SK-N-SH (cell line): ENCODE data around the gene MAPK8IP3. TPM values are rescaled to one million over a fixed set of nuclear protein-coding genes. Genes with fewer than 3 reads are reported as not detected.

ENCODE experiments used
- CTCF ChIA-PET: fragments of 300-600, 350-600 bp; formaldehyde crosslinking; extraction: SDS; loops from one replicate; lab custom pipeline; 2021; lab: Yijun Ruan, JAX
- POLR2A ChIA-PET: fragments of 350-600 bp; sonication (Branson Sonifier 250); formaldehyde crosslinking; extraction: SDS; loops from one replicate; lab custom pipeline; 2020; ENCODE audit warnings: antibody characterized with exemption, inconsistent platforms; lab: Yijun Ruan, JAX
- DNase-seq: peaks from one replicate; pipeline ENCODE4 v3.0.0; 2012
- H2AFZ ChIP-seq: fragments of 200-600 bp; sonication (generic); 2 replicates; pipeline ENCODE4 v1.8.1; 2016; ENCODE audit warnings: antibody characterized with exemption, mild to moderate bottlenecking, low read depth
- H3F3A ChIP-seq: fragments of 200-600 bp; sonication (generic); replicated peaks from 2 replicates; pipeline ENCODE3; 2016; ENCODE audit warnings: antibody characterized with exemption, mild to moderate bottlenecking; ENCODE audit not compliant: insufficient read depth
- H3K27ac ChIP-seq, 2 experiments: fragments of 200-500 bp in 1 of 2; fragments of 200-600 bp in 1 of 2; sonication (Bioruptor generic) in 1 of 2; sonication (generic), shearing (Covaris generic) in 1 of 2; 2 replicates each; pipeline versions ENCODE4 v1.5.1 to v1.6.1; 2014 to 2016; ENCODE audit warnings: low read depth in 2 of 2, inconsistent platforms in 1 of 2, low read length in 1 of 2, mild to moderate bottlenecking in 1 of 2, mixed read lengths in 1 of 2
- H3K27me3 ChIP-seq: fragments of 200-600 bp; sonication (generic), shearing (Covaris generic); 2 replicates; pipeline ENCODE4 v1.6.1; 2016; ENCODE audit warnings: mixed run types; ENCODE audit not compliant: insufficient read depth
- H3K36me3 ChIP-seq, 2 experiments: fragments of 200-500 bp in 1 of 2; fragments of 200-600 bp in 1 of 2; sonication (Bioruptor generic) in 1 of 2; sonication (generic) in 1 of 2; replicated peaks in 1 of 2; 2 replicates each; pipeline versions ENCODE3 to v1.5.1; 2014 to 2016; ENCODE audit warnings: low read length in 1 of 2, mild to moderate bottlenecking in 1 of 2; ENCODE audit not compliant: insufficient read depth in 2 of 2, control insufficient read depth in 1 of 2
- H3K4me1 ChIP-seq, 2 experiments: fragments of 200-500 bp in 1 of 2; fragments of 200-600 bp in 1 of 2; sonication (Bioruptor generic) in 1 of 2; sonication (generic), shearing (Covaris generic) in 1 of 2; 2 replicates each; pipeline versions ENCODE4 v1.5.1 to v1.6.1; 2014 to 2016; ENCODE audit warnings: low read depth in 1 of 2, low read length in 1 of 2, mixed run types in 1 of 2; ENCODE audit not compliant: insufficient read depth in 2 of 2, control insufficient read depth in 1 of 2
- H3K4me2 ChIP-seq: fragments of 200-600 bp; sonication (generic), shearing (Covaris generic); 2 replicates; pipeline ENCODE4 v1.6.1; 2017; ENCODE audit warnings: mixed run types
- H3K4me3 ChIP-seq, 2 experiments: fragments of 200-500 bp in 1 of 2; fragments of 200-600 bp in 1 of 2; sonication (Bioruptor generic) in 1 of 2; sonication (generic), shearing (Covaris generic) in 1 of 2; 2 replicates each; pipeline versions ENCODE4 v1.5.1 to v1.8.1; 2014 to 2016; ENCODE audit warnings: low read depth in 2 of 2, inconsistent platforms in 1 of 2, low read length in 1 of 2, mild to moderate bottlenecking in 1 of 2, mixed read lengths in 1 of 2, moderate library complexity in 1 of 2
- H3K79me2 ChIP-seq: fragments of 200-600 bp; sonication (generic); 2 replicates; pipeline ENCODE4 v1.8.1; 2017; ENCODE audit warnings: mild to moderate bottlenecking; ENCODE audit not compliant: insufficient read depth
- H3K9ac ChIP-seq: fragments of 200-600 bp; sonication (generic); 2 replicates; pipeline ENCODE4 v1.6.1; 2017; ENCODE audit warnings: mixed run types
- H3K9me2 ChIP-seq: fragments of 200-600 bp; sonication (generic); 2 replicates; pipeline ENCODE4 v1.6.1; 2017; ENCODE audit warnings: mixed run types
- H3K9me3 ChIP-seq: fragments of 200-600 bp; sonication (generic); 2 replicates; pipeline ENCODE4 v1.6.1; 2017; ENCODE audit warnings: mixed run types, mild to moderate bottlenecking, moderate library complexity
- H4K20me1 ChIP-seq: fragments of 200-600 bp; sonication (generic); 2 replicates; pipeline ENCODE4 v1.6.1; 2017; ENCODE audit warnings: mild to moderate bottlenecking, mixed run types; ENCODE audit not compliant: insufficient read depth
- ELF1 ChIP-seq: IDR thresholded peaks from 2 replicates; pipeline ENCODE4 v1.4.0; 2012
- GATA2 ChIP-seq: sonication (generic); formaldehyde crosslinking; IDR thresholded peaks from 2 replicates; pipeline ENCODE4 v1.5.0; 2020; ENCODE audit warnings: mild to moderate bottlenecking, missing genetic modification reagents
- JUND ChIP-seq: IDR thresholded peaks from 2 replicates; pipeline ENCODE4 v1.4.0; 2012
- MXI1 ChIP-seq: IDR thresholded peaks from 2 replicates; pipeline ENCODE4 v1.6.1; 2012; ENCODE audit warnings: mild to moderate bottlenecking, low read depth, low read length, improper control_type of control experiment
- RCOR1 ChIP-seq: fragments of 150-350 bp; IDR thresholded peaks from 2 replicates; pipeline ENCODE4 v1.6.1; 2017; ENCODE audit warnings: antibody characterized with exemption, low read length
- RXRA ChIP-seq: IDR thresholded peaks from 2 replicates; pipeline ENCODE4 v1.4.0; 2012; ENCODE audit warnings: low read depth, mild to moderate bottlenecking, borderline replicate concordance
- TAF1 ChIP-seq: IDR thresholded peaks from 2 replicates; pipeline ENCODE4 v1.6.1; 2012; ENCODE audit warnings: low read depth, mild to moderate bottlenecking, low read length, moderate library complexity, borderline replicate concordance
- TCF12 ChIP-seq: IDR thresholded peaks from 2 replicates; pipeline ENCODE4 v1.4.0; 2012
- TEAD4 ChIP-seq: IDR thresholded peaks from 2 replicates; pipeline ENCODE4 v1.4.0; 2012; ENCODE audit warnings: mild to moderate bottlenecking, borderline replicate concordance; ENCODE audit not compliant: insufficient read depth
- USF1 ChIP-seq: IDR thresholded peaks from 2 replicates; pipeline ENCODE4 v1.4.0; 2012; ENCODE audit warnings: low read depth, borderline replicate concordance
- WGBS: methylation state at CpG from one replicate; pipeline ENCODE4 v1.1.6; 2017; ENCODE audit warnings: low lambda C conversion rate; 5-methylcytosine and 5-hydroxymethylcytosine counted together
- polyA plus RNA-seq, 3 experiments: library from polyadenylated mRNA; depleted of rRNA; stranded (reverse); fragments of >200 nt; gene quantifications; 2 replicates each; pipeline ENCODE4 v1.2.3, GENCODE V29; 2012
- TF ChIP-seq, protein P1 (sequence below): IDR thresholded peaks from 2 replicates; pipeline ENCODE4 v1.6.1; 2012; ENCODE audit warnings: mild to moderate bottlenecking, low read depth, low read length, moderate library complexity
- TF ChIP-seq, protein P2 (sequence below): fragments of 200-600 bp; sonication (generic); IDR thresholded peaks from 2 replicates; pipeline ENCODE4 v1.6.1; 2017; ENCODE audit warnings: antibody characterized with exemption, mild to moderate bottlenecking, moderate library complexity

Gene MAPK8IP3
- polyA plus RNA-seq, 1 of the 3 experiments (the other 2 are of a cell fraction): 57.3 TPM

GRCh38 chr16:1701216-1701878 is 4.6 kb upstream of the MAPK8IP3 start:
- Histone ChIP-seq H3K79me2 (peaks cover 18% of the 10 kb centered on the region), H3K4me2 (no peak overlapping the region), H3K9me3 (no peaks in the 10 kb centered on the region), H3K27me3 (no peaks in the 10 kb centered on the region), H3K36me3 (peaks cover 35 to 43% of the 10 kb centered on the region in 2 experiments), H3K9ac (no peak overlapping the region), H4K20me1 (no peaks in the 10 kb centered on the region), H2AFZ (no peak overlapping the region), H3K9me2 (no peaks in the 10 kb centered on the region), H3F3A (peaks cover 26% of the 10 kb centered on the region), H3K4me3 (no peak overlapping the region), H3K4me1 (peaks cover 0 to 3% of the 10 kb centered on the region in 2 experiments; a peak in 1 of 4 replicates), H3K27ac (no peak overlapping the region)
- ChIA-PET CTCF (interaction anchor here (0.6 to 1.7 kb wide), 3 partner anchors 22 to 262 kb away, joined by 3 to 7 read pairs (median 4); partner anchors contain the start of gene JPT2), POLR2A (interaction anchor here (0.5 kb wide), 1 partner anchor 9 kb away, joined by 3 read pairs; no protein-coding TSS in a partner anchor)
- WGBS: 93% methylated on average over 6 of the region's 6 CpGs
- DNase-seq: no peak
- TF ChIP-seq RXRA (no peak), ELF1 (no peak), RCOR1 (no peak), TCF12 (no peak), GATA2 (CRISPR knock-in tag) (no peak), TEAD4 (no peak), JUND (no peak), USF1 (no peak), MXI1 (no peak), TAF1 (no peak)
- TF ChIP-seq, protein P1, sequence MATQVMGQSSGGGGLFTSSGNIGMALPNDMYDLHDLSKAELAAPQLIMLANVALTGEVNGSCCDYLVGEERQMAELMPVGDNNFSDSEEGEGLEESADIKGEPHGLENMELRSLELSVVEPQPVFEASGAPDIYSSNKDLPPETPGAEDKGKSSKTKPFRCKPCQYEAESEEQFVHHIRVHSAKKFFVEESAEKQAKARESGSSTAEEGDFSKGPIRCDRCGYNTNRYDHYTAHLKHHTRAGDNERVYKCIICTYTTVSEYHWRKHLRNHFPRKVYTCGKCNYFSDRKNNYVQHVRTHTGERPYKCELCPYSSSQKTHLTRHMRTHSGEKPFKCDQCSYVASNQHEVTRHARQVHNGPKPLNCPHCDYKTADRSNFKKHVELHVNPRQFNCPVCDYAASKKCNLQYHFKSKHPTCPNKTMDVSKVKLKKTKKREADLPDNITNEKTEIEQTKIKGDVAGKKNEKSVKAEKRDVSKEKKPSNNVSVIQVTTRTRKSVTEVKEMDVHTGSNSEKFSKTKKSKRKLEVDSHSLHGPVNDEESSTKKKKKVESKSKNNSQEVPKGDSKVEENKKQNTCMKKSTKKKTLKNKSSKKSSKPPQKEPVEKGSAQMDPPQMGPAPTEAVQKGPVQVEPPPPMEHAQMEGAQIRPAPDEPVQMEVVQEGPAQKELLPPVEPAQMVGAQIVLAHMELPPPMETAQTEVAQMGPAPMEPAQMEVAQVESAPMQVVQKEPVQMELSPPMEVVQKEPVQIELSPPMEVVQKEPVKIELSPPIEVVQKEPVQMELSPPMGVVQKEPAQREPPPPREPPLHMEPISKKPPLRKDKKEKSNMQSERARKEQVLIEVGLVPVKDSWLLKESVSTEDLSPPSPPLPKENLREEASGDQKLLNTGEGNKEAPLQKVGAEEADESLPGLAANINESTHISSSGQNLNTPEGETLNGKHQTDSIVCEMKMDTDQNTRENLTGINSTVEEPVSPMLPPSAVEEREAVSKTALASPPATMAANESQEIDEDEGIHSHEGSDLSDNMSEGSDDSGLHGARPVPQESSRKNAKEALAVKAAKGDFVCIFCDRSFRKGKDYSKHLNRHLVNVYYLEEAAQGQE: no peak
- TF ChIP-seq, protein P2, sequence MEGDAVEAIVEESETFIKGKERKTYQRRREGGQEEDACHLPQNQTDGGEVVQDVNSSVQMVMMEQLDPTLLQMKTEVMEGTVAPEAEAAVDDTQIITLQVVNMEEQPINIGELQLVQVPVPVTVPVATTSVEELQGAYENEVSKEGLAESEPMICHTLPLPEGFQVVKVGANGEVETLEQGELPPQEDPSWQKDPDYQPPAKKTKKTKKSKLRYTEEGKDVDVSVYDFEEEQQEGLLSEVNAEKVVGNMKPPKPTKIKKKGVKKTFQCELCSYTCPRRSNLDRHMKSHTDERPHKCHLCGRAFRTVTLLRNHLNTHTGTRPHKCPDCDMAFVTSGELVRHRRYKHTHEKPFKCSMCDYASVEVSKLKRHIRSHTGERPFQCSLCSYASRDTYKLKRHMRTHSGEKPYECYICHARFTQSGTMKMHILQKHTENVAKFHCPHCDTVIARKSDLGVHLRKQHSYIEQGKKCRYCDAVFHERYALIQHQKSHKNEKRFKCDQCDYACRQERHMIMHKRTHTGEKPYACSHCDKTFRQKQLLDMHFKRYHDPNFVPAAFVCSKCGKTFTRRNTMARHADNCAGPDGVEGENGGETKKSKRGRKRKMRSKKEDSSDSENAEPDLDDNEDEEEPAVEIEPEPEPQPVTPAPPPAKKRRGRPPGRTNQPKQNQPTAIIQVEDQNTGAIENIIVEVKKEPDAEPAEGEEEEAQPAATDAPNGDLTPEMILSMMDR: no peak
